GM23248 (cell line): ENCODE data around the gene NTHL1.

Source experiments
- EZH2 ChIP-seq: fragments of 200-600 bp; sonication (generic); IDR thresholded peaks from 2 replicates; pipeline ENCODE4 v1.6.1; 2018; ENCODE audit warnings: antibody characterized with exemption, mild to moderate bottlenecking; ENCODE audit not compliant: insufficient read depth, poor library complexity, severe bottlenecking
- EZH2phosphoT487 ChIP-seq: fragments of 200-600 bp; sonication (generic); IDR thresholded peaks from 2 replicates; pipeline ENCODE4 v1.6.1; 2018; ENCODE audit warnings: antibody characterized with exemption, moderate library complexity, mild to moderate bottlenecking, low read depth; ENCODE audit not compliant: insufficient read depth

DNA sequence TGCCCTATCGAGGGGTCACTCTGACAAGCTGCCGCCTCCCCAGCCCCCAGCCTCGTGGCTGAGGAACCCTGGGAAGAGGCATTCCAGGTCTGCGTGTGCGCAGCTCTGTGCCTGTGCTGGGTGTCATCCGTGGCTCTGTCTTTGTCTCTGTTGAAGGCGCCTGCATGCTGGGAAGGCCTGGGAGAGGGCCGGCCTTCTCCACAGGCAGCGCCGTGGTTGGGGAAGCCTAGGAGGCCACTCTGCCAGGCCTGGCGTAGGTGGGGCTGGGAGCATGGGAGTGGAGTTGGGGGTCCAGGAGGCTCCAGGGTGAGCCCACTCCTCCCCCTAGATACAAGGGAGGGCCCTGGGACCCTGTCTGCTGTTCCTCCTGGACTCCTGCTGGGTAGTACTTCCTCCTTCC is 17.6 kb downstream of the NTHL1 start:
- TF ChIP-seq EZH2phosphoT487 (no peak), EZH2 (no peak)
